Measurements from ENCODE around the gene MEIS1.

MEIS1 gene

GRCh38 chr2:66571918-66572317 is 137.0 kb downstream of the MEIS1 start:
- Histone ChIP-seq H3K14ac (ENCODE audit: low read length in 2 of 2) (no peak overlapping the region), H3K4me3 (ENCODE audit: insufficient read depth in 1 of 2, low read depth in 1 of 2, low read length in 2 of 2) (no peak overlapping the region), H3K4me1 (ENCODE audit: control insufficient read depth, insufficient read depth, low read depth, low read length) (peaks cover 15% of the 10 kb centered on the region), H2AFZ (ENCODE audit: low read depth, low read length) (no peak overlapping the region), H3K4me2 (ENCODE audit: low read length, poor library complexity, severe bottlenecking) (no peak overlapping the region), H4K8ac (ENCODE audit: low read length) (no peak overlapping the region), H2BK15ac (ENCODE audit: low read depth, poor library complexity, severe bottlenecking) (no peak overlapping the region), H3K79me1 (replicated peaks; ENCODE audit: low read length, poor library complexity, severe bottlenecking) (no peaks in the 10 kb centered on the region), H3K18ac (ENCODE audit: low read depth in 1 of 2, low read length in 2 of 2) (no peak overlapping the region), H3K9me3 (ENCODE audit: control insufficient read depth, low read length) (no peaks in the 10 kb centered on the region), H3K23ac (ENCODE audit: low read length in 2 of 2) (no peak overlapping the region), H3K4ac (ENCODE audit: low read depth in 1 of 2, low read length in 2 of 2) (no peak overlapping the region), H2BK5ac (ENCODE audit: low read depth, low read length, poor library complexity, severe bottlenecking) (no peak overlapping the region), H3K9ac (ENCODE audit: low read length) (no peak overlapping the region), H3K27me3 (ENCODE audit: control insufficient read depth in 1 of 2, insufficient read depth in 1 of 2, low read length in 2 of 2) (peaks cover 0 to 12% of the 10 kb centered on the region in 2 experiments), H2BK120ac (ENCODE audit: low read depth, low read length) (no peak overlapping the region), H2AK5ac (ENCODE audit: low read length, severe bottlenecking) (no peak overlapping the region), H4K91ac (ENCODE audit: low read length) (no peak overlapping the region), H3K36me3 (ENCODE audit: control insufficient read depth in 1 of 2, insufficient read depth in 2 of 2, low read depth in 1 of 2, low read length in 2 of 2) (peaks cover 0 to 38% of the 10 kb centered on the region in 2 experiments), H2BK12ac (ENCODE audit: low read length in 2 of 2) (no peak overlapping the region), H3K27ac (ENCODE audit: low read length, poor library complexity, severe bottlenecking) (no peak overlapping the region)
- WGBS, result 20% methylated on average over 2 of the region's 6 CpGs
- DNase-seq, result no peak

DNA sequence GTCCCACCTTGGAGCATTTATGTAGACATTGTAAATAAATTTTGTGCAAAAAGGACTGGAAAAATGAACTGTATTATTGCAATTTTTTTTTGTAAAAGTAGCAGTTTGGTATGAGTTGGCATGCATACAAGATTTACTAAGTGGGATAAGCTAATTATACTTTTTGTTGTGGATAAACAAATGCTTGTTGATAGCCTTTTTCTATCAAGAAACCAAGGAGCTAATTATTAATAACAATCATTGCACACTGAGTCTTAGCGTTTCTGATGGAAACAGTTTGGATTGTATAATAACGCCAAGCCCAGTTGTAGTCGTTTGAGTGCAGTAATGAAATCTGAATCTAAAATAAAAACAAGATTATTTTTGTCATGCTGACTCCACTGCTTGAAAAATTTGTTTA is 137.5 kb downstream of the MEIS1 start:
- Histone ChIP-seq H4K91ac (ENCODE audit: low read length) (no peak overlapping the region), H3K23ac (ENCODE audit: low read length in 2 of 2) (no peak overlapping the region), H2BK120ac (ENCODE audit: low read depth, low read length) (no peak overlapping the region), H3K36me3 (ENCODE audit: control insufficient read depth in 1 of 2, insufficient read depth in 2 of 2, low read depth in 1 of 2, low read length in 2 of 2) (peaks cover 0 to 37% of the 10 kb centered on the region in 2 experiments), H2AK5ac (ENCODE audit: low read length, severe bottlenecking) (no peak overlapping the region), H3K27ac (ENCODE audit: low read length, poor library complexity, severe bottlenecking) (no peak overlapping the region), H3K9me3 (ENCODE audit: control insufficient read depth, low read length) (no peaks in the 10 kb centered on the region), H2BK15ac (ENCODE audit: low read depth, poor library complexity, severe bottlenecking) (no peak overlapping the region), H3K14ac (ENCODE audit: low read length in 2 of 2) (no peak overlapping the region), H3K27me3 (ENCODE audit: control insufficient read depth in 1 of 2, insufficient read depth in 1 of 2, low read length in 2 of 2) (peaks cover 0 to 16% of the 10 kb centered on the region in 2 experiments), H3K4me2 (ENCODE audit: low read length, poor library complexity, severe bottlenecking) (no peak overlapping the region), H3K9ac (ENCODE audit: low read length) (no peak overlapping the region), H3K4me3 (ENCODE audit: insufficient read depth in 1 of 2, low read depth in 1 of 2, low read length in 2 of 2) (no peak overlapping the region), H3K4me1 (ENCODE audit: control insufficient read depth, insufficient read depth, low read depth, low read length) (peaks cover 19% of the 10 kb centered on the region), H3K79me1 (replicated peaks; ENCODE audit: low read length, poor library complexity, severe bottlenecking) (no peaks in the 10 kb centered on the region), H4K8ac (ENCODE audit: low read length) (no peak overlapping the region), H3K18ac (ENCODE audit: low read depth in 1 of 2, low read length in 2 of 2) (no peak overlapping the region), H2BK5ac (ENCODE audit: low read depth, low read length, poor library complexity, severe bottlenecking) (no peak overlapping the region), H2AFZ (ENCODE audit: low read depth, low read length) (no peak overlapping the region), H2BK12ac (ENCODE audit: low read length in 2 of 2) (no peak overlapping the region), H3K4ac (ENCODE audit: low read depth in 1 of 2, low read length in 2 of 2) (no peak overlapping the region)
- DNase-seq, result no peak
- no CpG with 5 or more reads among the region's 3 CpGs for WGBS

DNA sequence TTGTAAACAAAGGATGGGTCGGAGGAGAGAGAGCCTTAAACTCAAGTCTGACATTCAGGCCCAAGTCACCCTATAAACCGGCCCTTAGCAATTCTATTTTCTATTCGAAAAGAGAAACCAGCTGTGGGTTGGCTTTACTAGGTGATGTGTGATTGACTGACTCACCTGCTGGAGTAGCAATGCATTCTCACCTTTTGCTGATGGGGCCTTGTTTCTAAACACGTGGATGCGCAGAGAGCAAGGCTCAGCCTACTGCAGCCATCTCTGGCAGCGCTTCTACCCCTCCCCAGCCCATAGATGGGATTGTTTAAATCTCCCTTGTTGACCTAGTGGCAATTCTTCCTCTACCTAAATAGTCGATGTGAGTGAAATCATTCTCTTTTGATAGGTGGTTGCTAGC is 138.5 kb downstream of the MEIS1 start:
- Histone ChIP-seq H3K9me3 (ENCODE audit: control insufficient read depth, low read length) (no peaks in the 10 kb centered on the region), H3K18ac (ENCODE audit: low read depth in 1 of 2, low read length in 2 of 2) (no peak overlapping the region), H2BK120ac (ENCODE audit: low read depth, low read length) (no peak overlapping the region), H2AK5ac (ENCODE audit: low read length, severe bottlenecking) (no peak overlapping the region), H3K4me1 (ENCODE audit: control insufficient read depth, insufficient read depth, low read depth, low read length) (peaks cover 24% of the 10 kb centered on the region), H3K79me1 (replicated peaks; ENCODE audit: low read length, poor library complexity, severe bottlenecking) (no peaks in the 10 kb centered on the region), H3K9ac (ENCODE audit: low read length) (peak overlapping the region; percentile 73), H4K91ac (ENCODE audit: low read length) (no peak overlapping the region), H2BK12ac (ENCODE audit: low read length in 2 of 2) (no peak overlapping the region), H3K4me3 (ENCODE audit: insufficient read depth in 1 of 2, low read depth in 1 of 2, low read length in 2 of 2) (no peak overlapping the region), H3K27me3 (ENCODE audit: control insufficient read depth in 1 of 2, insufficient read depth in 1 of 2, low read length in 2 of 2) (peaks cover 6 to 27% of the 10 kb centered on the region in 2 experiments), H3K14ac (ENCODE audit: low read length in 2 of 2) (no peak overlapping the region), H3K4me2 (ENCODE audit: low read length, poor library complexity, severe bottlenecking) (no peak overlapping the region), H3K27ac (ENCODE audit: low read length, poor library complexity, severe bottlenecking) (no peak overlapping the region), H3K36me3 (ENCODE audit: control insufficient read depth in 1 of 2, insufficient read depth in 2 of 2, low read depth in 1 of 2, low read length in 2 of 2) (peaks cover 0 to 27% of the 10 kb centered on the region in 2 experiments), H3K23ac (ENCODE audit: low read length in 2 of 2) (no peak overlapping the region), H2BK15ac (ENCODE audit: low read depth, poor library complexity, severe bottlenecking) (no peak overlapping the region), H3K4ac (ENCODE audit: low read depth in 1 of 2, low read length in 2 of 2) (no peak overlapping the region), H4K8ac (ENCODE audit: low read length) (peak overlapping the region; percentile 78), H2AFZ (ENCODE audit: low read depth, low read length) (no peak overlapping the region), H2BK5ac (ENCODE audit: low read depth, low read length, poor library complexity, severe bottlenecking) (no peak overlapping the region)
- no peak for DNase-seq
- WGBS, result 25% methylated on average over 3 of the region's 7 CpGs

GRCh38 chr2:66573821-66574233 is 138.9 kb downstream of the MEIS1 start:
- no peak overlapping the region for H3K27ac ChIP-seq (ENCODE audit: low read length, poor library complexity, severe bottlenecking)
- no peak overlapping the region for H2AK5ac ChIP-seq (ENCODE audit: low read length, severe bottlenecking)
- no peak overlapping the region for H2BK12ac ChIP-seq (ENCODE audit: low read length in 2 of 2)
- H2AFZ ChIP-seq (ENCODE audit: low read depth, low read length), result no peak overlapping the region
- H3K4me1 ChIP-seq (ENCODE audit: control insufficient read depth, insufficient read depth, low read depth, low read length), result peaks cover 24% of the 10 kb centered on the region
- no peak overlapping the region for H3K23ac ChIP-seq (ENCODE audit: low read length in 2 of 2)
- H3K27me3 ChIP-seq (ENCODE audit: control insufficient read depth in 1 of 2, insufficient read depth in 1 of 2, low read length in 2 of 2), result peaks cover 7 to 31% of the 10 kb centered on the region in 2 experiments
- no peak overlapping the region for H4K91ac ChIP-seq (ENCODE audit: low read length)
- H2BK5ac ChIP-seq (ENCODE audit: low read depth, low read length, poor library complexity, severe bottlenecking), result no peak overlapping the region
- no peaks in the 10 kb centered on the region for H3K79me1 ChIP-seq (replicated peaks; ENCODE audit: low read length, poor library complexity, severe bottlenecking)
- no peak overlapping the region for H3K4me3 ChIP-seq (ENCODE audit: insufficient read depth in 1 of 2, low read depth in 1 of 2, low read length in 2 of 2)
- H4K8ac ChIP-seq (ENCODE audit: low read length), result peak overlapping the region; percentile 31
- H3K4me2 ChIP-seq (ENCODE audit: low read length, poor library complexity, severe bottlenecking), result peak overlapping the region; percentile 68
- H3K9me3 ChIP-seq (ENCODE audit: control insufficient read depth, low read length), result no peaks in the 10 kb centered on the region
- H3K9ac ChIP-seq (ENCODE audit: low read length), result peak overlapping the region; percentile 73
- 6% methylated on average over 7 of the region's 8 CpGs for WGBS
- peak; percentile 51 for DNase-seq
- H2BK15ac ChIP-seq (ENCODE audit: low read depth, poor library complexity, severe bottlenecking), result no peak overlapping the region
- peaks cover 0 to 23% of the 10 kb centered on the region in 2 experiments for H3K36me3 ChIP-seq (ENCODE audit: control insufficient read depth in 1 of 2, insufficient read depth in 2 of 2, low read depth in 1 of 2, low read length in 2 of 2)
- no peak overlapping the region for H3K18ac ChIP-seq (ENCODE audit: low read depth in 1 of 2, low read length in 2 of 2)
- peak overlapping the region in 1 of 2 experiments; percentile 69 for H3K4ac ChIP-seq (ENCODE audit: low read depth in 1 of 2, low read length in 2 of 2)
- H2BK120ac ChIP-seq (ENCODE audit: low read depth, low read length), result no peak overlapping the region
- peak overlapping the region in 1 of 2 experiments; percentile 59 for H3K14ac ChIP-seq (ENCODE audit: low read length in 2 of 2)
